Psoas muscle (tissue), 8 donors: Measurements from ENCODE around the gene B4GALNT1. TPM values are rescaled to one million over a fixed set of nuclear protein-coding genes. Genes with fewer than 3 reads are reported as not detected.
"Not testable (repeated sequence)": the region's sequence is repeated elsewhere in the genome, so short reads cannot be mapped to it uniquely, and the experiment has no call there.

Source experiments
- ATAC-seq, 4 donors: fragments of 200-7000 bp; cut with Tn5 transposase; one replicate each; pipeline ENCODE4 v1.9.1; 2020; ENCODE audit warnings: moderate library complexity in 3 of 4, mild to moderate bottlenecking in 2 of 4
- DNase-seq, 2 donors: peaks; one replicate each; pipeline ENCODE4 v3.0.0-alpha.2; 2020
- H3K27ac ChIP-seq: fragments of 200-600 bp; one replicate; pipeline ENCODE4 v1.8.0; 2022
- H3K27me3 ChIP-seq, 3 donors: fragments of 200-600 bp in 1 of 3; one replicate each; pipeline versions ENCODE4 v1.6.1 to v1.8.0; 2013 to 2022; ENCODE audit warnings: low read length in 2 of 3, mild to moderate bottlenecking in 2 of 3, moderate library complexity in 1 of 3; ENCODE audit not compliant: insufficient read depth in 3 of 3
- H3K36me3 ChIP-seq, 2 donors: fragments of 200-600 bp in 1 of 2; one replicate each; pipeline versions ENCODE4 v1.6.1 to v1.8.0; 2013 to 2022; ENCODE audit warnings: low read depth in 1 of 2, mild to moderate bottlenecking in 1 of 2, moderate library complexity in 1 of 2; ENCODE audit not compliant: insufficient read depth in 1 of 2
- H3K4me1 ChIP-seq: fragments of 200-600 bp; one replicate; pipeline ENCODE4 v1.8.0; 2022
- H3K4me3 ChIP-seq: fragments of 200-600 bp; one replicate; pipeline ENCODE4 v1.8.0; 2022; ENCODE audit warnings: mild to moderate bottlenecking
- H3K9me3 ChIP-seq: fragments of 200-600 bp; one replicate; pipeline ENCODE4 v1.8.0; 2022
- whole genome bisulfite sequencing, 3 donors: extraction: QIAGEN DNeasy Blood & Tissue Kit; methylation state at CpG; one replicate each; pipeline versions ENCODE4 v1.1.6 to v1.1.7; 2013; 5-methylcytosine and 5-hydroxymethylcytosine counted together
- intact Hi-C, 2 donors: fragments of 100-400 bp; cut with DNase I; formaldehyde crosslinking; loops; one replicate each; pipeline versions ENCODE4 v1.11.0 to v1.14.2; 2022
- long read RNA-seq, 2 donors: library from polyadenylated mRNA; unstranded; transcript quantifications; one replicate each; pipeline ENCODE4 v2.0.0, GENCODE V29; 2021
- polyA plus RNA-seq, 3 donors: library from polyadenylated mRNA; stranded (reverse); fragments of 200-250 nt; gene quantifications; one replicate each; pipeline ENCODE4 v1.2.3, GENCODE V29; 2013
- total RNA-seq, 4 donors: library from RNA; stranded (reverse); fragmentation: NEBNext Ultra II Directional in 2 of 4; extraction: Animal tissue kit (Norgen Biotek cat#: 25700) in 2 of 4; gene quantifications; one replicate each; pipeline versions ENCODE4 v1.2.1 to v1.2.4, GENCODE V29; 2021 to 2023
- TF ChIP-seq, protein P1 (sequence below): fragments of 200-600 bp; IDR thresholded peaks from one replicate; pipeline ENCODE4 v1.8.0; 2022; ENCODE audit warnings: antibody characterized with exemption
- donor health status: healthy with polysubstance abuse.
- donor health status: DM: no; HTN: no; CAD: no; lungs with moderate emphysema.
- donor health status: Bipolar disorder and iron deficiency.
- donor health status: healthy.
- donor health status: DM: yes; HTN: yes; CAD: no.
- donor health status: DM: no; HTN: no; CAD: no.
- donor health status: DM: no; HTN: no; CAD: no.
- donor health status: DM: yes; HTN: yes; CAD: no.

B4GALNT1 gene
- total RNA-seq (10 to 100 TPM in 3 of 4 donors, 1 to 10 TPM in 1; 9.1 to 26.6 (median 12.1) TPM), polyA plus RNA-seq (10 to 100 TPM in 1 of 3 donors, 1 to 10 TPM in 2; 8.2 to 46.7 (median 8.8) TPM)
- long read RNA-seq, donor 1, partial matches to known transcripts = 2 of 8 reads
- long read RNA-seq, donor 1, other reads (novel, unspliced or antisense) = 1 of 8 reads
- long read RNA-seq, donor 2, full-length matches to known transcripts = 13 of 47 reads
- long read RNA-seq, donor 2, partial matches to known transcripts = 18 of 47 reads
- long read RNA-seq, donor 2, other reads (novel, unspliced or antisense) = 16 of 47 reads

DNA sequence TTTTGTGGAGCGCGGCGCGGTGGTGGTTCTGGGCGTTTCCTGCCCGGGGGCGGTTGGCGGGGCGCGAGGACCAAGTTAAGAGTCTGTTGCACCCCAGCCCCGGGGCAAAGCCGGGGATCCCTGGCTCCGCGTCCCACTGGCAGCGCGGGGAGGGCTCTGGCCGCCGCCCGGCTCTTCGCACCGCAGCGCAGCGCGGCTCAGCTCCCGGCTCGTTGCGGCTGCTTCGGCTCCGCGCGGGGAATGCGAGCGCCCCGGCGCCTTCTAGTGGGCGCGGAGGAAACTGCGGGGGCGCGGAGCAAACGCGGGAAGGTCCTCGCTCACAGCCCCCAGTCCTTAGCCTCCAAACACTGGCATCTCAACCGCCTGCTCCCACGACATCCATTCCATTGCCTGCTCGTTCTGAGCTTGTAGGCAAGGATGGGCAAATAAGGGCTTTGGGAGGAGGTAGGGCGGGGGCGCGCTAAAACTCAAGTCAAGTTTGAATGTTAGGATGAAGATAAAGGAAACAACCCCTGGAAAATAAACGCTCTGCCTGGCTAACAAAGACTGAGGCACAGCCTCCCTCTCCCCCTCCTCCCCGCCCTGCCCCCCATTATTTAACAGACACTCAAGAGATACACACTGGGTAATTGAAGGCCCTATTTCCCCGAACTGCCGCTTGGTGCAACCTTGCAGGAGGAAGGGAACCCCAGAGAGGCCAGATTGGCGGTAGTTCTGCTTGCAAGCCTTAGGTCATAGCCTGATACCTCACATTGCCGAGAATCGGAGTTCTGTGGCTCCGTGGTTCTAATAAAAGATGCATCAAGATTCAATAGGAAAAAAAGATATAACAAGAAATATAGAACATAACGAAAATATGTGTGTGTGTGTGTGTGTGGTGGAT, at the start of gene B4GALNT1:
TSS of gene B4GALNT1 (minus strand) at position 244 of the 883 bp plus-strand sequence. CDS start 1,069 bp downstream, outside the sequence.
- Histone ChIP-seq H3K4me3 (peak within 1 kb of the TSS; percentile 84), H3K9me3 (no peaks in the 10 kb centered on the region), H3K27ac (peak within 1 kb of the TSS; percentile 48), H3K27me3 (peaks cover 0 to 7% (median 6%) of the 10 kb centered on the region in 3 donors), H3K4me1 (peaks cover 8% of the 10 kb centered on the region), H3K36me3 (peaks cover 0 to 26% of the 10 kb centered on the region in 2 donors)
- intact Hi-C loops = loop anchor here in 1 of 2 donors (2.0 kb wide), 1 partner anchor 50 kb away; no protein-coding TSS in a partner anchor
- TF ChIP-seq, protein P1, sequence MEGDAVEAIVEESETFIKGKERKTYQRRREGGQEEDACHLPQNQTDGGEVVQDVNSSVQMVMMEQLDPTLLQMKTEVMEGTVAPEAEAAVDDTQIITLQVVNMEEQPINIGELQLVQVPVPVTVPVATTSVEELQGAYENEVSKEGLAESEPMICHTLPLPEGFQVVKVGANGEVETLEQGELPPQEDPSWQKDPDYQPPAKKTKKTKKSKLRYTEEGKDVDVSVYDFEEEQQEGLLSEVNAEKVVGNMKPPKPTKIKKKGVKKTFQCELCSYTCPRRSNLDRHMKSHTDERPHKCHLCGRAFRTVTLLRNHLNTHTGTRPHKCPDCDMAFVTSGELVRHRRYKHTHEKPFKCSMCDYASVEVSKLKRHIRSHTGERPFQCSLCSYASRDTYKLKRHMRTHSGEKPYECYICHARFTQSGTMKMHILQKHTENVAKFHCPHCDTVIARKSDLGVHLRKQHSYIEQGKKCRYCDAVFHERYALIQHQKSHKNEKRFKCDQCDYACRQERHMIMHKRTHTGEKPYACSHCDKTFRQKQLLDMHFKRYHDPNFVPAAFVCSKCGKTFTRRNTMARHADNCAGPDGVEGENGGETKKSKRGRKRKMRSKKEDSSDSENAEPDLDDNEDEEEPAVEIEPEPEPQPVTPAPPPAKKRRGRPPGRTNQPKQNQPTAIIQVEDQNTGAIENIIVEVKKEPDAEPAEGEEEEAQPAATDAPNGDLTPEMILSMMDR = peak; percentile 94
- ATAC-seq (peak; percentile 91 to 94 (median 93)), DNase-seq (peak; percentile 66 to 76)
- 3 to 4% (median 4%) methylated on average over 36 to 58 of the region's 58 CpGs for WGBS, 3 donors

DNA sequence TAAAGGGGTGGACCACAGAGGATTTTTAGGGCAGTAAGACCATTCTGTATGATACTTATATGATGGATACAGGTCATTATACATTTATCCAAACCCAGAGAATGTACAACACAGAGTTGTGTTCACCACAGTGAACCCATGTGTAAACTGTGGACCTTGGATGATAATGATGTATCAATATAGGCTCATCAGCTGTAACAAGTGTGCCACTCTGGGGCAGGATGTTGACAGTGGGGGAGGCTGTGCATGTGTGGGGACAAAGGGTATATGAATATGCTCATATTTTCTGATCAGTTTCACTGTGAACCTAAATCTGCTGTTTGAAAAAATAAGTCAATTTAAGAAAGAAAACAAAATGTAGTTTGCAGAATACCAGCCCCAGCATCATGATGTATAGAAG, 46.7 kb upstream of the B4GALNT1 start:
- intact Hi-C loops = no loop called here

DNA sequence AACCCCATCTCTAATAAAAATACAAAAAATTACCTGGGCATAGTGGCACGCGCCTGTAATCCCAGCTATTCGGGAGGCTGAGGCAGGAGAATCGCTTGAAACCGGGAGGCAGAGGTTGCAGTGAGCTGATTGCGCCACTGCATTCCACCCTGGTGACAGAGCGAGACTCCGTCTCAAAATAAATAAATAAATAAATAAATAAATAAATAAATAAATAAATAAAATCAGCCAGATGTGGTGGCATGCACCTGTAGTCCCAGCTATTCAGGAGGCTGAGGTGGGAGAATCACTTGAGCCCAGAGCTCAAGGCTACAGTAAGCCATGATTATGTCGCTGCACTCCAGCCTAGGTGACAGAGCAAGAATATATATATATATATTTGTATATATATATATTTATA, 44.9 kb upstream of the B4GALNT1 start:
- H3K27ac ChIP-seq, intact Hi-C loops, H3K4me3 ChIP-seq, ATAC-seq, DNase-seq, H3K9me3 ChIP-seq, H3K27me3 ChIP-seq, H3K4me1 ChIP-seq, H3K36me3 ChIP-seq: not testable (repeated sequence)
- 90 to 94% (median 91%) methylated on average over 9 of the region's 9 CpGs for WGBS, 3 donors

More for the DNA sequence above, 46.7 kb upstream of the B4GALNT1 start:
- no peak overlapping the region for H3K4me3 ChIP-seq
- H3K36me3 ChIP-seq = no peaks in the 10 kb centered on the region
- no peaks in the 10 kb centered on the region for H3K27me3 ChIP-seq
- no peak overlapping the region for H3K27ac ChIP-seq
- H3K9me3 ChIP-seq = no peaks in the 10 kb centered on the region
- TF ChIP-seq, protein P1 = no peak
- ATAC-seq (no peak), DNase-seq (no peak)
- H3K4me1 ChIP-seq = no peaks in the 10 kb centered on the region

DNA sequence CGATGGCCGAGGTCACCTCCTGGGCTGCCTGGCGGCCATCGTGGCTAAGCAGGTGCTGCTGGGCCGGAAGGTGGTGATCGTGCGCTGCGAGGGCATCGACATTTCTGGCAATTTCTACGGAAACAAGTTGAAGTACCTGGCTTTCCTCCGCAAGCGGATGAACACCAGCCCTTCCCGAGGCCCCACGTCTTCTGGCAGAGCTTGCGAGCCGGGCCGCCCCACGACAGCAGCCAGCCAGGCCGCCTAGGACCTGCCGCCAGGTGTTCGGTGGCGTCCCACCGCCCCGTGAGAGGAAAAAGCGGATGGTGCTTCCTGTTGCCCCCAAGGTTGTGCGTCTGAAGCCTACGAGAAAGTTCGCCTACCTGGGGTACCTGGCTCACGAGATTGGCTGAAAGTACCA, 41.7 kb upstream of the B4GALNT1 start:
- WGBS, 3 donors = 89 to 92% (median 91%) methylated on average over 29 of the region's 29 CpGs
- intact Hi-C loops = no loop called here
- Histone ChIP-seq H3K4me3 (no peak overlapping the region), H3K4me1 (no peaks in the 10 kb centered on the region), H3K27ac (no peak overlapping the region), H3K27me3 (no peaks in the 10 kb centered on the region), H3K36me3 (no peaks in the 10 kb centered on the region), H3K9me3 (no peaks in the 10 kb centered on the region)
- ATAC-seq (no peak), DNase-seq (no peak)
- TF ChIP-seq, protein P1 = no peak

DNA sequence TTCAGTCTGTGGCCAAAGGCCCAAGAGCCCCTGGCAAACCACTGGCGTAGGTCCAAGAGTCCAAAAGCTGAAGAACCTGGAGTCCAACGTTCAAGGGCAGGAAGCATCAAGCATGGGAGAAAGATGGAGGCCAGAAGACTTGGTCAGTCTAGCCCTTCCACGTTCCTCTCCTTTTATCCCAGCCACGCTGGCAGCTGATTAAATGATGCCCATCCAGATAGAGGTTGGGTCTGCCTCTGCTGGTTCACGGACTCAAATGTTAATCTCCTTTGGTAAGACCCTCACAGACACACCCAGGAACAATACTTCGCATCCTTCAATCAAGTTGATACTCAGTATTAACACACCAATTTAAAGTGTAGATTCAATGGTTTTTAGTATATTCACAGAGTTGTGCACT, 39.8 kb upstream of the B4GALNT1 start:
- Histone ChIP-seq H3K27ac (no peak overlapping the region), H3K27me3 (no peaks in the 10 kb centered on the region), H3K9me3 (no peaks in the 10 kb centered on the region), H3K4me1 (no peaks in the 10 kb centered on the region), H3K36me3 (no peaks in the 10 kb centered on the region), H3K4me3 (no peak overlapping the region)
- TF ChIP-seq, protein P1 = no peak
- intact Hi-C loops = no loop called here
- 76 to 81% (median 79%) methylated on average over 6 of the region's 6 CpGs for WGBS, 3 donors
- ATAC-seq = no peak
- no peak for DNase-seq

DNA sequence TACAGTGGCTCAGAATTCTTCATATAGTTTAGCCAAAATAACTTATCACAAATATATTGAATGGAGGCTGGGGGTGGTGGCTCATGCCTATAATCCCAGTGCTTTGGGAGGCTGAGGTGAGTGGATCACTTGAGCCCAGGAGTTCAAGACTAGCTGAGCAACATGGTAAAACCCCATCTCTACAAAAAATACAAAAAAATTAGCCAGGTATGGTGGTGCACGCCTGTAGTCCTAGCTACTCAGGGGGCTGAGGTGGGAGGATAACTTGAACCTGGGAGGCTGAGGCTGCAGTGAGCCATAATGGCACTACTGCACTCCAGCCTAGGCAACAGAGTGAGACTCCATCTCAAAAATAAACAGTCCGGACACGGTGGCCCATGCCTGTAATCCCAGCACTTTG, 38.8 kb upstream of the B4GALNT1 start:
- H3K9me3 ChIP-seq, H3K27ac ChIP-seq, ATAC-seq, H3K27me3 ChIP-seq, H3K36me3 ChIP-seq, DNase-seq, H3K4me3 ChIP-seq, H3K4me1 ChIP-seq, intact Hi-C loops: not testable (repeated sequence)
- WGBS, 3 donors = 91 to 95% (median 92%) methylated on average over 3 of the region's 3 CpGs

DNA sequence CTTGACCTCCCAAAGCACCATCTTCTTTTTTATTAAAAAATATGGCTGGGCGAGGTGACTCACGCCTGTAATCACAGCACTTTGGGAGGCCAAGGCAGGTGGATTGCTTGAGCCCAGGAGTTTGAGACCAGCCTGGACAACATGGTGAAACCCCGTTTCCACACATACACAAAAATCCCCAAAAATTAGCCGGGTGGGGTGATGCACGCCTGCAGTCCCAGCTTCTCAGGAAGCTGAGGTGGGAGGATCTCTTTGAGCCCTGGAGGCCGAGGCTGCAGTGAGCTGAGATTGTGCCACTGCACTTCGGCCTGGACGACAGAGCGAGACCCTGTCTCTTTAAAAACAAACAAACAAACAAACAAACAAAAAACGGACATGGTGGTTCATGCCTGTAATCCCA, 36.7 kb upstream of the B4GALNT1 start:
- H3K36me3 ChIP-seq, ATAC-seq, H3K4me3 ChIP-seq, H3K27ac ChIP-seq, H3K27me3 ChIP-seq, H3K9me3 ChIP-seq, intact Hi-C loops, DNase-seq, H3K4me1 ChIP-seq: not testable (repeated sequence)
- WGBS, 3 donors = 77 to 90% (median 84%) methylated on average over 10 of the region's 10 CpGs
